Neural progenitor cell (in vitro differentiated cells): ENCODE data around the gene SMIM10L2A. TPM values are rescaled to one million over a fixed set of nuclear protein-coding genes. Genes with fewer than 3 reads are reported as not detected.
"Not testable (repeated sequence)": the region's sequence is repeated elsewhere in the genome, so short reads cannot be mapped to it uniquely, and the experiment has no call there.

Experiments used
- DNase-seq: peaks from one replicate; pipeline ENCODE4 v3.0.0-alpha.2; 2016; ENCODE audit warnings: low spot score
- H2AFZ ChIP-seq: fragments of 200-600 bp; sonication (generic); replicated peaks from 2 replicates; pipeline ENCODE4 v1.6.1; 2016; ENCODE audit warnings: antibody characterized with exemption
- H3F3A ChIP-seq: fragments of 200-600 bp; sonication (generic); 2 replicates; pipeline ENCODE4 v1.6.1; 2016; ENCODE audit warnings: antibody characterized with exemption, low read depth
- H3K27ac ChIP-seq: fragments of 200-600 bp; sonication (generic); 2 replicates; pipeline ENCODE4 v1.5.1; 2016; ENCODE audit warnings: mild to moderate bottlenecking
- H3K27me3 ChIP-seq: fragments of 200-600 bp; sonication (generic); 2 replicates; pipeline ENCODE4 v1.6.1; 2016; ENCODE audit warnings: mild to moderate bottlenecking, moderate library complexity
- H3K36me3 ChIP-seq: fragments of 200-600 bp; sonication (generic); 2 replicates; pipeline ENCODE4 v1.5.1; 2016
- H3K4me1 ChIP-seq: fragments of 200-600 bp; sonication (generic); 2 replicates; pipeline ENCODE4 v1.6.1; 2016; ENCODE audit warnings: mixed run types
- H3K4me2 ChIP-seq: fragments of 200-600 bp; sonication (generic); 2 replicates; pipeline ENCODE4 v1.6.1; 2016
- H3K4me3 ChIP-seq: fragments of 200-600 bp; sonication (generic); 2 replicates; pipeline ENCODE4 v1.5.1; 2016
- H3K79me2 ChIP-seq: fragments of 200-600 bp; sonication (generic); 2 replicates; pipeline ENCODE4 v1.6.1; 2016; ENCODE audit warnings: low read depth
- H3K9ac ChIP-seq: fragments of 200-600 bp; sonication (generic); 2 replicates; pipeline ENCODE4 v1.6.1; 2016
- H3K9me3 ChIP-seq: fragments of 200-600 bp; sonication (generic); 2 replicates; pipeline ENCODE4 v1.5.1; 2016; ENCODE audit warnings: low read depth
- H4K20me1 ChIP-seq: fragments of 200-600 bp; sonication (generic); 2 replicates; pipeline ENCODE4 v1.6.1; 2016; ENCODE audit warnings: low read depth
- H3K27ac Mint-ChIP-seq: 3 replicates; pipeline ENCODE4 v1.8.0; 2021; ENCODE audit warnings: mixed read lengths
- H3K27me3 Mint-ChIP-seq: 2 replicates; pipeline ENCODE4 v1.8.0; 2022; ENCODE audit warnings: low read depth, mild to moderate bottlenecking, inconsistent platforms, moderate library complexity, mixed read lengths; ENCODE audit not compliant: insufficient read depth
- H3K36me3 Mint-ChIP-seq: 3 replicates; pipeline ENCODE4 v1.8.0; 2021; ENCODE audit warnings: mixed read lengths
- H3K4me1 Mint-ChIP-seq: 3 replicates; pipeline ENCODE4 v1.8.0; 2021; ENCODE audit warnings: mixed read lengths
- H3K4me3 Mint-ChIP-seq: 3 replicates; pipeline ENCODE4 v1.8.0; 2021; ENCODE audit warnings: mild to moderate bottlenecking, moderate library complexity, mixed read lengths
- H3K9me3 Mint-ChIP-seq: 3 replicates; pipeline ENCODE4 v1.8.0; 2020; ENCODE audit warnings: mixed read lengths
- CTCF ChIP-seq: fragments of 200-600 bp; sonication (generic); IDR thresholded peaks from 2 replicates; pipeline ENCODE4 v1.5.1; 2017; ENCODE audit warnings: antibody characterized with exemption, mild to moderate bottlenecking
- EZH2 ChIP-seq: fragments of 200-600 bp; sonication (generic); IDR thresholded peaks from 2 replicates; pipeline ENCODE4 v1.6.1; 2017; ENCODE audit warnings: antibody characterized with exemption, mild to moderate bottlenecking, moderate library complexity
- EZH2phosphoT487 ChIP-seq: fragments of 200-600 bp; sonication (generic); IDR thresholded peaks from 2 replicates; pipeline ENCODE4 v1.6.1; 2017; ENCODE audit warnings: antibody characterized with exemption
- total RNA-seq: library from RNA; depleted of rRNA; stranded (reverse); fragments of >200 nt; gene quantifications from 2 replicates; pipeline ENCODE4 v1.2.3, GENCODE V29; 2015; ENCODE audit warnings: low replicate concordance

The SMIM10L2A gene
- total RNA-seq, 1 donor from 2014 or later = 1.9 TPM

- Mint-ChIP-seq H3K36me3 (no peaks in the 10 kb centered on the region), H3K9me3 (peaks cover 18% of the 10 kb centered on the region), H3K4me1 (no peaks in the 10 kb centered on the region), H3K27ac (no peak overlapping the region), H3K4me3 (no peak overlapping the region), H3K27me3 (peaks cover 9% of the 10 kb centered on the region)
- H3K27me3 ChIP-seq = no peaks in the 10 kb centered on the region
- no peaks in the 10 kb centered on the region for H3K79me2 ChIP-seq
- no peaks in the 10 kb centered on the region for H3F3A ChIP-seq
- no peak overlapping the region for H3K27ac ChIP-seq
- H3K9ac ChIP-seq = no peak overlapping the region
- no peak overlapping the region for H2AFZ ChIP-seq
- H4K20me1 ChIP-seq = no peaks in the 10 kb centered on the region
- TF ChIP-seq EZH2 (no peak), CTCF (peak; percentile 14)
- H3K4me3 ChIP-seq = no peak overlapping the region
- H3K4me2 ChIP-seq = no peak overlapping the region
- DNase-seq = no peak
- H3K9me3 ChIP-seq = peaks cover 12% of the 10 kb centered on the region
- H3K4me1 ChIP-seq = no peaks in the 10 kb centered on the region
- H3K36me3 ChIP-seq = no peaks in the 10 kb centered on the region
Measured at GRCh38 chrX:135453381-135453780, 31.6 kb downstream of the SMIM10L2A start.

- Mint-ChIP-seq H3K4me1 (no peaks in the 10 kb centered on the region), H3K36me3 (no peaks in the 10 kb centered on the region), H3K27me3 (peaks cover 8% of the 10 kb centered on the region)
Measured at GRCh38 chrX:135454816-135455215, 33.1 kb downstream of the SMIM10L2A start.

GRCh38 chrX:135461756-135462155 lies 40.0 kb downstream of the SMIM10L2A start:
- H3K9me3 Mint-ChIP-seq = peaks cover 17% of the 10 kb centered on the region
- not testable (repeated sequence) for DNase-seq, H3K4me3 ChIP-seq, H3K79me2 ChIP-seq, H4K20me1 ChIP-seq, H3K36me3 Mint-ChIP-seq, H3K27ac Mint-ChIP-seq, H3K27me3 Mint-ChIP-seq, H3F3A ChIP-seq, H3K4me1 Mint-ChIP-seq, H3K9ac ChIP-seq, H2AFZ ChIP-seq, H3K4me3 Mint-ChIP-seq, H3K4me2 ChIP-seq, H3K27me3 ChIP-seq, H3K27ac ChIP-seq, H3K4me1 ChIP-seq, H3K36me3 ChIP-seq
- peaks cover 20% of the 10 kb centered on the region for H3K9me3 ChIP-seq

More at GRCh38 chrX:135454816-135455215, 33.1 kb downstream of the SMIM10L2A start:
- no peaks in the 10 kb centered on the region for H3F3A ChIP-seq
- TF ChIP-seq EZH2 = no peak
- no peak for TF ChIP-seq CTCF
- TF ChIP-seq EZH2phosphoT487 = no peak
- H3K79me2 ChIP-seq = no peaks in the 10 kb centered on the region
- H3K4me1 ChIP-seq = no peaks in the 10 kb centered on the region
- no peak overlapping the region for H2AFZ ChIP-seq
- no peak for DNase-seq
- peaks cover 20% of the 10 kb centered on the region for H3K9me3 Mint-ChIP-seq
- no peak overlapping the region for H3K4me3 Mint-ChIP-seq
- peaks cover 17% of the 10 kb centered on the region for H3K9me3 ChIP-seq
- no peaks in the 10 kb centered on the region for H3K27me3 ChIP-seq
- H3K27ac ChIP-seq = no peak overlapping the region
- no peak overlapping the region for H3K4me2 ChIP-seq
- no peaks in the 10 kb centered on the region for H4K20me1 ChIP-seq
- no peak overlapping the region for H3K4me3 ChIP-seq
- no peak overlapping the region for H3K9ac ChIP-seq
- H3K36me3 ChIP-seq = no peaks in the 10 kb centered on the region
- H3K27ac Mint-ChIP-seq = no peak overlapping the region

- no peak overlapping the region for H3K9ac ChIP-seq
- no peaks in the 10 kb centered on the region for H3K27me3 Mint-ChIP-seq
- TF ChIP-seq EZH2phosphoT487 (no peak), CTCF (no peak), EZH2 (no peak)
- H3K4me2 ChIP-seq = no peak overlapping the region
- no peak overlapping the region for H3K27ac ChIP-seq
- no peak overlapping the region for H3K27ac Mint-ChIP-seq
- H4K20me1 ChIP-seq = no peaks in the 10 kb centered on the region
- no peak overlapping the region for H3K4me3 Mint-ChIP-seq
- no peaks in the 10 kb centered on the region for H3K36me3 ChIP-seq
- no peak overlapping the region for H2AFZ ChIP-seq
- no peaks in the 10 kb centered on the region for H3K27me3 ChIP-seq
- no peaks in the 10 kb centered on the region for H3K4me1 Mint-ChIP-seq
- no peaks in the 10 kb centered on the region for H3K36me3 Mint-ChIP-seq
- peaks cover 9% of the 10 kb centered on the region for H3K9me3 Mint-ChIP-seq
- no peak overlapping the region for H3K4me3 ChIP-seq
- peaks cover 4% of the 10 kb centered on the region for H3K9me3 ChIP-seq
- no peaks in the 10 kb centered on the region for H3K79me2 ChIP-seq
- no peaks in the 10 kb centered on the region for H3K4me1 ChIP-seq
- H3F3A ChIP-seq = no peaks in the 10 kb centered on the region
- DNase-seq = no peak
Measured at GRCh38 chrX:135463937-135464336, 42.2 kb downstream of the SMIM10L2A start.
